Measurements from ENCODE around the gene MYCBPAP. TPM values are rescaled to one million over a fixed set of nuclear protein-coding genes. Genes with fewer than 3 reads are reported as not detected.

The MYCBPAP gene
- total RNA-seq (2021; fragmentation: NEBNext Ultra II Directional; extraction: Animal tissue kit (Norgen Biotek cat#: 25700)), result under 1 TPM; 0.12 to 0.76 (median 0.28) TPM
- long read RNA-seq, partial matches to known transcripts, result 0 of 1 reads
- long read RNA-seq, other reads (novel, unspliced or antisense), result 1 of 1 reads

GRCh38 chr17:50507871-50508572 is at the start of gene MYCBPAP:
Gene MYCBPAP, plus strand, starts transcription at chr17:50508439. Its CDS starts 236 bp downstream, at chr17:50508675.
- H3K9me3 Mint-ChIP-seq, result no peaks in the 10 kb centered on the region
- H3K36me3 Mint-ChIP-seq (ENCODE audit: low read depth), result no peaks in the 10 kb centered on the region
- H3K27ac Mint-ChIP-seq, result peak within 1 kb of the TSS; percentile 74

GRCh38 chr17:50458701-50459676 is 49.2 kb upstream of the MYCBPAP start:
- H3K4me3 Mint-ChIP-seq, result no peak overlapping the region
- no peaks in the 10 kb centered on the region; the same call in 1 of the 2 replicates for H3K27me3 Mint-ChIP-seq (ENCODE audit: insufficient read depth)
- no peaks in the 10 kb centered on the region for H3K9me3 Mint-ChIP-seq
- H3K4me1 Mint-ChIP-seq (ENCODE audit: low read depth), result peaks cover 15% of the 10 kb centered on the region
- H3K36me3 Mint-ChIP-seq (ENCODE audit: low read depth), result no peaks in the 10 kb centered on the region; the same call in 1 of the 2 replicates
- DNase-seq, result peak; percentile 10
- no peak for TF ChIP-seq CTCF (IDR thresholded peaks at IDR 0.05)
- no peak overlapping the region for H3K27ac Mint-ChIP-seq

More at GRCh38 chr17:50507871-50508572, at the start of gene MYCBPAP:
- Mint-ChIP-seq H3K27me3 (ENCODE audit: insufficient read depth) (peaks cover 5% of the 10 kb centered on the region), H3K4me3 (peak within 1 kb of the TSS; percentile 88), H3K4me1 (ENCODE audit: low read depth) (peaks cover 33% of the 10 kb centered on the region)
- DNase-seq, result peak; percentile 52
- TF ChIP-seq CTCF (IDR thresholded peaks at IDR 0.05), result peak; percentile 38; the same call in 1 of the 2 replicates

- H3K27ac Mint-ChIP-seq, result no peak overlapping the region
- no peak for TF ChIP-seq CTCF (IDR thresholded peaks at IDR 0.05)
- peaks cover 15% of the 10 kb centered on the region for H3K4me1 Mint-ChIP-seq (ENCODE audit: low read depth)
- peaks cover 6% of the 10 kb centered on the region for H3K27me3 Mint-ChIP-seq (ENCODE audit: insufficient read depth)
- no peak for DNase-seq
- no peaks in the 10 kb centered on the region; the same call in 1 of the 2 replicates for H3K36me3 Mint-ChIP-seq (ENCODE audit: low read depth)
- H3K9me3 Mint-ChIP-seq, result no peaks in the 10 kb centered on the region
- H3K4me3 Mint-ChIP-seq, result no peak overlapping the region
Observed at GRCh38 chr17:50459756-50460155, 48.5 kb upstream of the MYCBPAP start.

- no peak for DNase-seq
- Mint-ChIP-seq H3K27ac (no peak overlapping the region), H3K36me3 (ENCODE audit: low read depth) (no peaks in the 10 kb centered on the region), H3K9me3 (no peaks in the 10 kb centered on the region), H3K27me3 (ENCODE audit: insufficient read depth) (peaks cover 10% of the 10 kb centered on the region), H3K4me3 (no peak overlapping the region), H3K4me1 (ENCODE audit: low read depth) (peaks cover 15% of the 10 kb centered on the region)
- TF ChIP-seq CTCF (IDR thresholded peaks at IDR 0.05), result no peak
Observed at GRCh38 chr17:50460831-50461526, 47.3 kb upstream of the MYCBPAP start.

- Mint-ChIP-seq H3K9me3 (no peaks in the 10 kb centered on the region), H3K4me3 (no peak overlapping the region), H3K27ac (no peak overlapping the region), H3K36me3 (ENCODE audit: low read depth) (no peaks in the 10 kb centered on the region), H3K27me3 (ENCODE audit: insufficient read depth) (peaks cover 10% of the 10 kb centered on the region), H3K4me1 (ENCODE audit: low read depth) (peaks cover 15% of the 10 kb centered on the region)
- no peak for DNase-seq
- TF ChIP-seq CTCF (IDR thresholded peaks at IDR 0.05), result no peak
Observed at GRCh38 chr17:50461550-50462132, 46.6 kb upstream of the MYCBPAP start.
